IMR-90 (cell line): ENCODE data around the gene SPECC1L. TPM values are rescaled to one million over a fixed set of nuclear protein-coding genes. Genes with fewer than 3 reads are reported as not detected.
A peak's percentile ranks its signal among the peaks of the same experiment; 100 is the strongest.

Source experiments
- ATAC-seq: fragments of 200-7000 bp; cut with Tn5 transposase; 2 replicates; pipeline ENCODE4 v1.9.1; 2020; ENCODE audit warnings: low read depth, mild to moderate bottlenecking, moderate library complexity
- BruUV-seq: library from RNA; stranded (reverse); fragments of 400-500 nt; replicated peaks from 2 replicates; lab custom pipeline; 2021; lab: Mats Ljungman, UMichigan
- CTCF ChIA-PET: fragments of 300-600 bp; formaldehyde crosslinking; extraction: SDS; loops from one replicate; lab custom pipeline; 2021; ENCODE audit warnings: antibody characterized with exemption; lab: Yijun Ruan, JAX
- POLR2A ChIA-PET: fragments of 300-600 bp; sonication (Branson Sonifier 250); formaldehyde crosslinking; loops from one replicate; lab custom pipeline; 2022; ENCODE audit warnings: antibody characterized with exemption; ENCODE audit not compliant: unreplicated experiment; lab: Charles Lee
- DNase-seq: peaks from one replicate; pipeline ENCODE4 v3.0.0; 2013
- H2AFZ ChIP-seq: replicated peaks from 2 replicates; pipeline ENCODE3; 2013; ENCODE audit warnings: low read length, mild to moderate bottlenecking; ENCODE audit not compliant: poor library complexity
- H2AK5ac ChIP-seq: 2 replicates; pipeline ENCODE4 v1.6.1; 2013; ENCODE audit warnings: low read depth, low read length, inconsistent platforms
- H2AK9ac ChIP-seq: replicated peaks from 2 replicates; pipeline ENCODE3; 2013; ENCODE audit warnings: mild to moderate bottlenecking, low read depth, low read length, moderate library complexity; ENCODE audit not compliant: poor library complexity
- H2BK120ac ChIP-seq: 2 replicates; pipeline ENCODE4 v1.6.1; 2013; ENCODE audit warnings: low read depth, low read length, inconsistent platforms
- H2BK15ac ChIP-seq: 3 replicates; pipeline ENCODE4 v1.6.1; 2013; ENCODE audit warnings: low read depth, low read length, inconsistent platforms
- H2BK20ac ChIP-seq: 2 replicates; pipeline ENCODE4 v1.6.1; 2013; ENCODE audit warnings: low read depth, mild to moderate bottlenecking, inconsistent platforms, low read length, moderate library complexity
- H2BK5ac ChIP-seq: 2 replicates; pipeline ENCODE4 v1.6.1; 2013; ENCODE audit warnings: mild to moderate bottlenecking, low read depth, low read length, inconsistent platforms; ENCODE audit not compliant: poor library complexity, severe bottlenecking
- H3K14ac ChIP-seq: replicated peaks from 2 replicates; pipeline ENCODE4 v1.6.1; 2013; ENCODE audit warnings: low read depth, low read length, inconsistent platforms
- H3K18ac ChIP-seq: 2 replicates; pipeline ENCODE4 v1.6.1; 2013; ENCODE audit warnings: low read depth, low read length, control low read depth
- H3K23ac ChIP-seq: 2 replicates; pipeline ENCODE4 v1.6.1; 2013; ENCODE audit warnings: low read depth, low read length, inconsistent platforms
- H3K27ac ChIP-seq: 2 replicates; pipeline ENCODE4 v1.5.1; 2013; ENCODE audit warnings: mild to moderate bottlenecking, control low read depth, low read length; ENCODE audit not compliant: insufficient read depth
- H3K27me3 ChIP-seq: 2 replicates; pipeline ENCODE4 v1.6.1; 2013; ENCODE audit warnings: low read length; ENCODE audit not compliant: control insufficient read depth, insufficient read depth
- H3K36me3 ChIP-seq: 2 replicates; pipeline ENCODE4 v1.6.1; 2013; ENCODE audit warnings: low read length, mixed read lengths; ENCODE audit not compliant: control insufficient read depth, insufficient read depth
- H3K4ac ChIP-seq: 2 replicates; pipeline ENCODE4 v1.6.1; 2013; ENCODE audit warnings: low read depth, low read length, inconsistent platforms
- H3K4me1 ChIP-seq: 2 replicates; pipeline ENCODE4 v1.6.1; 2013; ENCODE audit warnings: low read length, mixed read lengths; ENCODE audit not compliant: control insufficient read depth, insufficient read depth
- H3K4me2 ChIP-seq: 2 replicates; pipeline ENCODE4 v1.6.1; 2013; ENCODE audit warnings: low read depth, mild to moderate bottlenecking, control low read depth, low read length, moderate library complexity
- H3K4me3 ChIP-seq: 2 replicates; pipeline ENCODE4 v1.5.1; 2013; ENCODE audit warnings: low read depth, mild to moderate bottlenecking, control low read depth, low read length, moderate library complexity; ENCODE audit not compliant: insufficient read depth
- H3K56ac ChIP-seq: 2 replicates; pipeline ENCODE4 v1.6.1; 2013; ENCODE audit warnings: low read length, inconsistent platforms; ENCODE audit not compliant: insufficient read depth; ENCODE audit errors: extremely low read depth
- H3K79me1 ChIP-seq, 2 experiments: 2 replicates each; pipeline ENCODE4 v1.6.1; 2013; ENCODE audit warnings: low read length in 2 of 2, inconsistent platforms in 1 of 2, low read depth in 1 of 2
- H3K9ac ChIP-seq: 2 replicates; pipeline ENCODE4 v1.6.1; 2013; ENCODE audit warnings: low read depth, low read length, control low read depth
- H3K9me1 ChIP-seq: 2 replicates; pipeline ENCODE4 v1.6.1; 2013; ENCODE audit warnings: low read length, inconsistent platforms; ENCODE audit not compliant: insufficient read depth
- H3K9me3 ChIP-seq: 2 replicates; pipeline ENCODE4 v1.6.1; 2013; ENCODE audit warnings: low read length; ENCODE audit not compliant: control insufficient read depth, insufficient read depth
- H4K20me1 ChIP-seq: 2 replicates; pipeline ENCODE4 v1.6.1; 2013; ENCODE audit warnings: low read length, inconsistent platforms; ENCODE audit not compliant: insufficient read depth
- H4K5ac ChIP-seq: 2 replicates; pipeline ENCODE4 v1.6.1; 2013; ENCODE audit warnings: mild to moderate bottlenecking, low read depth, low read length, control low read depth
- H4K8ac ChIP-seq, 2 experiments: 2 replicates each; pipeline ENCODE4 v1.6.1; 2013; ENCODE audit warnings: low read depth in 2 of 2, low read length in 2 of 2, control low read depth in 1 of 2, inconsistent platforms in 1 of 2
- H4K91ac ChIP-seq: 2 replicates; pipeline ENCODE4 v1.6.1; 2013; ENCODE audit warnings: low read depth, low read length, inconsistent platforms; ENCODE audit not compliant: insufficient read depth
- BHLHE40 ChIP-seq: fragments of 150-350 bp; IDR thresholded peaks from 2 replicates; pipeline ENCODE4 v1.6.1; 2016; ENCODE audit warnings: mild to moderate bottlenecking, low read depth, low read length
- CEBPB ChIP-seq: IDR thresholded peaks from 2 replicates; pipeline ENCODE4 v1.6.1; 2012; ENCODE audit warnings: low read depth, low read length, improper control_type of control experiment
- CHD1 ChIP-seq: IDR thresholded peaks from 2 replicates; pipeline ENCODE4 v1.6.1; 2012; ENCODE audit warnings: low read depth, low read length, improper control_type of control experiment
- CTCF ChIP-seq: conservative IDR thresholded peaks from 2 replicates; pipeline ENCODE4 v1.5.1; 2012; ENCODE audit warnings: mild to moderate bottlenecking, low read depth, low read length, improper control_type of control experiment
- ELK1 ChIP-seq: fragments of 150-350 bp; IDR thresholded peaks from 2 replicates; pipeline ENCODE4 v1.6.1; 2016; ENCODE audit warnings: low read depth, mild to moderate bottlenecking, low read length, moderate library complexity, borderline replicate concordance
- FOS ChIP-seq: fragments of 150-350 bp; IDR thresholded peaks from 2 replicates; pipeline ENCODE4 v1.6.1; 2016; ENCODE audit warnings: low read depth, low read length
- MAFK ChIP-seq: IDR thresholded peaks from 2 replicates; pipeline ENCODE4 v1.6.1; 2012; ENCODE audit warnings: low read depth, low read length, improper control_type of control experiment
- MAZ ChIP-seq: IDR thresholded peaks from 2 replicates; pipeline ENCODE4 v1.6.1; 2012; ENCODE audit warnings: low read depth, mild to moderate bottlenecking, low read length, improper control_type of control experiment, moderate library complexity, borderline replicate concordance
- MXI1 ChIP-seq: IDR thresholded peaks from 2 replicates; pipeline ENCODE4 v1.6.1; 2012; ENCODE audit warnings: low read depth, mild to moderate bottlenecking, low read length, moderate library complexity, borderline replicate concordance
- NFE2L2 ChIP-seq: fragments of 150-350 bp; IDR thresholded peaks from 2 replicates; pipeline ENCODE4 v1.6.1; 2016; ENCODE audit warnings: low read depth, mild to moderate bottlenecking, low read length
- POLR2A ChIP-seq: IDR thresholded peaks from 2 replicates; pipeline ENCODE4 v1.6.1; 2012; ENCODE audit warnings: mild to moderate bottlenecking, low read depth, low read length
- RAD21 ChIP-seq: IDR thresholded peaks from 2 replicates; pipeline ENCODE4 v1.6.1; 2012; ENCODE audit warnings: low read length, improper control_type of control experiment
- RCOR1 ChIP-seq: IDR thresholded peaks from 2 replicates; pipeline ENCODE4 v1.6.1; 2012; ENCODE audit warnings: mild to moderate bottlenecking, low read length, improper control_type of control experiment; ENCODE audit not compliant: insufficient replicate concordance
- RFX5 ChIP-seq: IDR thresholded peaks from 2 replicates; pipeline ENCODE4 v1.8.0; 2012; ENCODE audit warnings: low read depth, mild to moderate bottlenecking, low read length, moderate library complexity
- SMC3 ChIP-seq: fragments of 150-350 bp; IDR thresholded peaks from 2 replicates; pipeline ENCODE4 v1.6.1; 2016; ENCODE audit warnings: low read depth, mild to moderate bottlenecking, antibody characterized with exemption, low read length, moderate library complexity
- WGBS, 2 experiments: methylation state at CpG; one replicate each; pipeline versions ENCODE4 v1.1.5 to v1.1.7; 2013; ENCODE audit warnings: missing lambda C conversion rate in 2 of 2; ENCODE audit not compliant: insufficient read length in 1 of 2; ENCODE audit errors: extremely low coverage in 2 of 2; 5-methylcytosine and 5-hydroxymethylcytosine counted together
- dilution Hi-C: fragments of 300-500 bp; cut with HindIII; formaldehyde crosslinking; loops from one replicate; pipeline ENCODE4 v1.14.3; 2018; ENCODE audit warnings: low sequenced_read_pairs; ENCODE audit not compliant: unreplicated experiment
- in situ Hi-C: fragments of 300-500 bp; cut with MboI; formaldehyde crosslinking; loops from 3 replicates; pipeline ENCODE4 v1.14.3; 2019; ENCODE audit warnings: low sequenced_read_pairs, inconsistent platforms, mixed read lengths
- intact Hi-C: fragments of 100-400 bp; cut with micrococcal nuclease; formaldehyde crosslinking; loops from 2 replicates; pipeline ENCODE4 v1.10.0; 2022
- polyA plus RNA-seq, 3 experiments: library from polyadenylated mRNA; depleted of rRNA; stranded (reverse); fragments of >200 nt; gene quantifications; 2 replicates each; pipeline ENCODE4 v1.2.3, GENCODE V29; 2012; ENCODE audit warnings: low replicate concordance in 1 of 3
- total RNA-seq: library from RNA; depleted of rRNA; stranded (reverse); fragments of >200 nt; gene quantifications from 2 replicates; pipeline ENCODE4 v1.2.3, GENCODE V29; 2012
- TF ChIP-seq, protein P1 (sequence below): fragments of 150-350 bp; IDR thresholded peaks from 2 replicates; pipeline ENCODE4 v1.6.1; 2017; ENCODE audit warnings: mild to moderate bottlenecking, antibody characterized with exemption, low read length, low read depth

The SPECC1L gene
- total and polyA plus RNA-seq, 2 of the 4 experiments (the other 2 are of a cell fraction): 18.7 to 44.1 TPM

DNA sequence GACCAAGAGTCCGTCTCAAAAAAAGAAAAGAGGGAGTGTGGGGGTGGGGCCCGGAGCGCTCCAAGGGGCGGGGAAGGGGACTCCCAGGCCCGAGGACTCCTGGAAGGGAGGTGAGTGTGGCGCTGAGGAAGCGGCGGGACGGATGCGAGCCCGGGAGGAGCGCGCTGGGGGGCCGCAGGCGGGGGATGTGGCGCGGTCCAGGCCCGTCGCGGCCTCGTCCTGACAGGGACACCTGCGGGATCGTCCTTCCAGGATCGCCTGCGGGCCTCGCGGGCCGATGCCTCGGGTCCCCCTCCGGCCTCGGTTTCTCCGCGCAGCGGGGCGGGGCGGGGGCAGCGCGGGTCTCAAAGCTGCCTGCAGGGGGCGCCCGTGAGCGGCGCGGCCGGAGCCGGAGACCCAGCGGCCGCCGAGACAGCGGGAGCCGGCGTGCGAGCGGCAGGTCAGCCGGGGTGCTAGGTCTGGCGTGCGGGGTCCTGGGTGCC, 152.9 kb downstream of the SPECC1L start:
- intact Hi-C loops (loop anchor here (1.0 kb wide), 2 partner anchors 80 to 102 kb away; no protein-coding TSS in a partner anchor), in situ Hi-C loops (no loop called here), dilution Hi-C loops (no loop called here)
- DNase-seq (no peak), ATAC-seq (peak; percentile 91)
- no TSS peak for BruUV-seq
- TF ChIP-seq SMC3 (peak; percentile 71), RAD21 (peak; percentile 79), RCOR1 (no peak), BHLHE40 (no peak), FOS (no peak), CTCF (peak; percentile 83), ELK1 (no peak), CEBPB (no peak), MAFK (no peak), NFE2L2 (no peak), MXI1 (peak; percentile 16; the same call in 1 of the 2 replicates), CHD1 (no peak), RFX5 (no peak), POLR2A (no peak), MAZ (peak; percentile 81; the same call in 1 of the 2 replicates)
- TF ChIP-seq, protein P1, sequence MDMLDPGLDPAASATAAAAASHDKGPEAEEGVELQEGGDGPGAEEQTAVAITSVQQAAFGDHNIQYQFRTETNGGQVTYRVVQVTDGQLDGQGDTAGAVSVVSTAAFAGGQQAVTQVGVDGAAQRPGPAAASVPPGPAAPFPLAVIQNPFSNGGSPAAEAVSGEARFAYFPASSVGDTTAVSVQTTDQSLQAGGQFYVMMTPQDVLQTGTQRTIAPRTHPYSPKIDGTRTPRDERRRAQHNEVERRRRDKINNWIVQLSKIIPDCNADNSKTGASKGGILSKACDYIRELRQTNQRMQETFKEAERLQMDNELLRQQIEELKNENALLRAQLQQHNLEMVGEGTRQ: no peak
- ChIA-PET POLR2A (no interaction called here), CTCF (interaction anchor here (0.5 to 1.4 kb wide), 3 partner anchors 20 to 82 kb away, joined by 3 read pairs; no protein-coding TSS in a partner anchor)
- peak overlapping the region; percentile 96 for H3K4me2 ChIP-seq
- no peak overlapping the region for H2AK5ac ChIP-seq
- H4K8ac ChIP-seq: no peak overlapping the region
- H3K14ac ChIP-seq: no peak overlapping the region
- H2AK9ac ChIP-seq: peak overlapping the region; percentile 72
- H2BK5ac ChIP-seq: no peak overlapping the region
- H3K4me1 ChIP-seq: no peaks in the 10 kb centered on the region
- H2BK20ac ChIP-seq: no peak overlapping the region
- no peak overlapping the region for H3K4ac ChIP-seq
- H3K9me3 ChIP-seq: no peaks in the 10 kb centered on the region
- H3K23ac ChIP-seq: no peak overlapping the region
- H2BK120ac ChIP-seq: no peak overlapping the region
- H4K5ac ChIP-seq: no peak overlapping the region
- H3K4me3 ChIP-seq: peak overlapping the region; percentile 68
- H3K36me3 ChIP-seq: no peaks in the 10 kb centered on the region
- no peak overlapping the region; the same call in 2 of the 3 replicates for H2BK15ac ChIP-seq
- H3K79me1 ChIP-seq: no peaks in the 10 kb centered on the region
- H4K91ac ChIP-seq: no peak overlapping the region
- no peaks in the 10 kb centered on the region for H3K9me1 ChIP-seq
- no peak overlapping the region for H3K27ac ChIP-seq
- H3K56ac ChIP-seq: no peak overlapping the region
- no peak overlapping the region for H3K18ac ChIP-seq
- no peak overlapping the region for H3K9ac ChIP-seq
- peaks cover 33% of the 10 kb centered on the region for H3K27me3 ChIP-seq
- peak overlapping the region; percentile 92 for H2AFZ ChIP-seq
- no peaks in the 10 kb centered on the region for H4K20me1 ChIP-seq
- 4% methylated on average over 38 of the region's 56 CpGs; no CpG with 5 or more reads in 1 of the 2 experiments for WGBS, 2 experiments
